22Rv1 (cell line): ENCODE measurements around the gene NELFB.
A peak's percentile ranks its signal among the peaks of the same experiment; 100 is the strongest.

Source experiments
- H3K27ac ChIP-seq: fragments of 450-650 bp; 2 replicates; pipeline ENCODE4 v1.5.1; 2017
- ZFX ChIP-seq: fragments of 450-650 bp; IDR thresholded peaks from 2 replicates; pipeline ENCODE4 v1.6.1; 2017; ENCODE audit warnings: antibody characterized with exemption, borderline replicate concordance
- TF ChIP-seq, protein P1 (sequence below): fragments of 450-650 bp; IDR thresholded peaks from 2 replicates; pipeline ENCODE4 v1.5.1; 2017; ENCODE audit warnings: mild to moderate bottlenecking

The NELFB gene

GRCh38 chr9:137266585-137267453 lies 11.7 kb downstream of the NELFB start:
- TF ChIP-seq ZFX: no peak
- TF ChIP-seq, protein P1, sequence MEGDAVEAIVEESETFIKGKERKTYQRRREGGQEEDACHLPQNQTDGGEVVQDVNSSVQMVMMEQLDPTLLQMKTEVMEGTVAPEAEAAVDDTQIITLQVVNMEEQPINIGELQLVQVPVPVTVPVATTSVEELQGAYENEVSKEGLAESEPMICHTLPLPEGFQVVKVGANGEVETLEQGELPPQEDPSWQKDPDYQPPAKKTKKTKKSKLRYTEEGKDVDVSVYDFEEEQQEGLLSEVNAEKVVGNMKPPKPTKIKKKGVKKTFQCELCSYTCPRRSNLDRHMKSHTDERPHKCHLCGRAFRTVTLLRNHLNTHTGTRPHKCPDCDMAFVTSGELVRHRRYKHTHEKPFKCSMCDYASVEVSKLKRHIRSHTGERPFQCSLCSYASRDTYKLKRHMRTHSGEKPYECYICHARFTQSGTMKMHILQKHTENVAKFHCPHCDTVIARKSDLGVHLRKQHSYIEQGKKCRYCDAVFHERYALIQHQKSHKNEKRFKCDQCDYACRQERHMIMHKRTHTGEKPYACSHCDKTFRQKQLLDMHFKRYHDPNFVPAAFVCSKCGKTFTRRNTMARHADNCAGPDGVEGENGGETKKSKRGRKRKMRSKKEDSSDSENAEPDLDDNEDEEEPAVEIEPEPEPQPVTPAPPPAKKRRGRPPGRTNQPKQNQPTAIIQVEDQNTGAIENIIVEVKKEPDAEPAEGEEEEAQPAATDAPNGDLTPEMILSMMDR: no peak

GRCh38 chr9:137267933-137268355 lies 12.8 kb downstream of the NELFB start:
- peak overlapping the region; percentile 98 for H3K27ac ChIP-seq
- TF ChIP-seq ZFX: no peak
- TF ChIP-seq, protein P1: no peak

More at GRCh38 chr9:137266585-137267453, 11.7 kb downstream of the NELFB start:
- peak overlapping the region; percentile 98 for H3K27ac ChIP-seq

DNA sequence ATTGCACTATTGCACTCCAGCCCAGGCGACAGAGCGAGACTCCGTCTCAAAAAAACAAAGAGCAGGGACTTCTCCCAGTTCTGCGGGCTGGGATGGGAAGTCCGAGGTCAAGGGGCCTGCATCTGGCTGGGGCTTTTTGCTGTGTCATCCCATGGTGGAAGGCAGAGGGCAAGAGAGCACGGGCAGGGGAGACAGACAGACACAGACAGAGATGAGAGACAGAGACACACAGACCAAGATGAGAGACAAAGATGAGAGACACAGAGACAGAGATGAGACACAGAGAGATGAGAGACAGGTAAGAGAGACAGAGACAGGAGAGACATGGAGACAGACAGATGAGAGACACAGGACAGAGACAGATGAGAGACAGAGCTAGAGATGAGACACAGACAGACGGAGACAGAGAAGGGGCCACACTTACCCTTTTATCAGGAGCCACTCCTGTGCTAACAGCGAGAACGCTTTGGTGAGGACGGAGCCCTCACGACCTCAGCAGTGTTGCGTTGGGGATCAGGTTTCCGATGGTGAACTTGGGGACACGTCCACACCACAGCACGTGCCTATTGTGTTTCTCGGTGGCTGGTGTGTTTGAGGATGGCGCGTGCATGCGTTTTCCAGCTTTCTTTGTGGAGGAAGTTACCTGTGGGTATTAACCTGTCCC lies 13.5 kb downstream of the NELFB start:
- H3K27ac ChIP-seq: peak overlapping the region; percentile 98
- TF ChIP-seq, protein P1: no peak
- no peak for TF ChIP-seq ZFX

DNA sequence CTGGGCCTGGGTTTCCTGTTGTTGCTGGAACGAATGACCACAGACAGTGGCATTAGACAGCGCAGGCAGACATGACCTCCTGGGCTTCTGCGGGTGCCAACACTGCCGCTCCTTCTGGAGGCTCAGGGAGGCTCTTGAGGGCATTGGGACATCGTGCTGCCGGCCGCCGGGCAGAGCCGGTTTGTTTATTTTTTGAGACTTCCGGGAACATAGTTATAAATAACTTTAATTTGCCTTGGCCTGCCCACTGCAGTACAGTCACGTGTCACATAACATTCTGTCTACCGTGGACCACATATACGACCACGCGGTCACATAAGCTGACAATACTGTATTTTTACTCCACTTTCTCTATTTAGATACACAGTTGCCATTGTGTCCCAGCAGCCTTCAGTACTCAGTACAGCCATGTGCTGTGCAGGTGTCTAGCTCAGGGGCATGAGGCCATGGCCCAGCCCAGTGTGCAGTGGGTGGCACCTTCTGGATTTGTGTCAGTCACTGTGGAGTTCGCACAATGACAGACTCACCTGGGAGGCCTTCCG lies 14.2 kb downstream of the NELFB start:
- TF ChIP-seq, protein P1: no peak
- no peak for TF ChIP-seq ZFX
- peak overlapping the region; percentile 98 for H3K27ac ChIP-seq

- TF ChIP-seq, protein P1: no peak
- no peak for TF ChIP-seq ZFX
- H3K27ac ChIP-seq: peak overlapping the region; percentile 98
Observed at GRCh38 chr9:137270929-137271695, 16.0 kb downstream of the NELFB start.

GRCh38 chr9:137271696-137272076 lies 16.6 kb downstream of the NELFB start:
- H3K27ac ChIP-seq: peak overlapping the region; percentile 98
- no peak for TF ChIP-seq ZFX
- TF ChIP-seq, protein P1: no peak
